SHP77 treated with DMSO at 0.1 percent for 48 hours (cell line): ENCODE results near the gene HOATZ.

ENCODE experiments used
- DNase-seq: peaks from one replicate; lab custom pipeline; 2025; lab: John Stamatoyannopoulos, UW

Gene HOATZ

GRCh38 chr11:111549196-111549868 lies 34.8 kb downstream of the HOATZ start:
- DNase-seq: no peak

GRCh38 chr11:111549869-111550203 lies 35.3 kb downstream of the HOATZ start:
- DNase-seq: no peak

GRCh38 chr11:111550258-111550657 lies 35.7 kb downstream of the HOATZ start:
- DNase-seq: no peak

- DNase-seq: no peak
Measured at GRCh38 chr11:111554532-111554931, 40.0 kb downstream of the HOATZ start.

- DNase-seq: no peak
Measured at GRCh38 chr11:111555255-111555654, 40.7 kb downstream of the HOATZ start.

- no peak for DNase-seq
Measured at GRCh38 chr11:111557425-111558111, 43.0 kb downstream of the HOATZ start.

GRCh38 chr11:111559800-111560464 lies 45.4 kb downstream of the HOATZ start:
- no peak for DNase-seq

GRCh38 chr11:111560800-111561199 lies 46.2 kb downstream of the HOATZ start:
- no peak for DNase-seq

GRCh38 chr11:111561306-111561705 lies 46.7 kb downstream of the HOATZ start:
- DNase-seq: no peak

- DNase-seq: no peak
Measured at GRCh38 chr11:111561791-111562325, 47.3 kb downstream of the HOATZ start.

GRCh38 chr11:111562692-111563389 lies 48.3 kb downstream of the HOATZ start:
- no peak for DNase-seq

GRCh38 chr11:111565114-111565720 lies 50.6 kb downstream of the HOATZ start:
- peak; percentile 40 for DNase-seq

GRCh38 chr11:111566324-111566723 lies 51.7 kb downstream of the HOATZ start:
- DNase-seq: no peak

- DNase-seq: no peak
Measured at GRCh38 chr11:111569476-111569875, 54.9 kb downstream of the HOATZ start.

GRCh38 chr11:111570796-111571195 lies 56.2 kb downstream of the HOATZ start:
- DNase-seq: no peak

- no peak for DNase-seq
Measured at GRCh38 chr11:111571829-111572501, 57.4 kb downstream of the HOATZ start.

- no peak for DNase-seq
Measured at GRCh38 chr11:111572581-111572980, 58.0 kb downstream of the HOATZ start.

GRCh38 chr11:111573821-111574249 lies 59.3 kb downstream of the HOATZ start:
- DNase-seq: no peak

- no peak for DNase-seq
Measured at GRCh38 chr11:111574373-111575225, 60.0 kb downstream of the HOATZ start.

GRCh38 chr11:111575740-111576139 lies 61.2 kb downstream of the HOATZ start:
- no peak for DNase-seq
